ES-I3 (cell line): Measurements from ENCODE around the gene NOTCH1.

Source experiments
- H3K36me3 ChIP-seq: 2 replicates; pipeline ENCODE4 v1.6.1; 2013; ENCODE audit warnings: mild to moderate bottlenecking, low read length, control low read depth, moderate library complexity; ENCODE audit not compliant: insufficient read depth
- H3K4me1 ChIP-seq: 2 replicates; pipeline ENCODE4 v1.6.1; 2013; ENCODE audit warnings: mild to moderate bottlenecking, control low read depth, low read length; ENCODE audit not compliant: insufficient read depth
- H3K9ac ChIP-seq: 2 replicates; pipeline ENCODE4 v1.6.1; 2013; ENCODE audit warnings: low read depth, mild to moderate bottlenecking, low read length, moderate library complexity
- H3K9me3 ChIP-seq: 2 replicates; pipeline ENCODE4 v1.6.1; 2013; ENCODE audit warnings: mild to moderate bottlenecking, low read length, moderate library complexity; ENCODE audit not compliant: control insufficient read depth, insufficient read depth

NOTCH1 gene

GRCh38 chr9:136455043-136456002 is 90.5 kb downstream of the NOTCH1 start:
- H3K9me3 ChIP-seq: no peaks in the 10 kb centered on the region
- H3K9ac ChIP-seq: no peak overlapping the region
- H3K4me1 ChIP-seq: no peaks in the 10 kb centered on the region
- peaks cover 57% of the 10 kb centered on the region for H3K36me3 ChIP-seq

DNA sequence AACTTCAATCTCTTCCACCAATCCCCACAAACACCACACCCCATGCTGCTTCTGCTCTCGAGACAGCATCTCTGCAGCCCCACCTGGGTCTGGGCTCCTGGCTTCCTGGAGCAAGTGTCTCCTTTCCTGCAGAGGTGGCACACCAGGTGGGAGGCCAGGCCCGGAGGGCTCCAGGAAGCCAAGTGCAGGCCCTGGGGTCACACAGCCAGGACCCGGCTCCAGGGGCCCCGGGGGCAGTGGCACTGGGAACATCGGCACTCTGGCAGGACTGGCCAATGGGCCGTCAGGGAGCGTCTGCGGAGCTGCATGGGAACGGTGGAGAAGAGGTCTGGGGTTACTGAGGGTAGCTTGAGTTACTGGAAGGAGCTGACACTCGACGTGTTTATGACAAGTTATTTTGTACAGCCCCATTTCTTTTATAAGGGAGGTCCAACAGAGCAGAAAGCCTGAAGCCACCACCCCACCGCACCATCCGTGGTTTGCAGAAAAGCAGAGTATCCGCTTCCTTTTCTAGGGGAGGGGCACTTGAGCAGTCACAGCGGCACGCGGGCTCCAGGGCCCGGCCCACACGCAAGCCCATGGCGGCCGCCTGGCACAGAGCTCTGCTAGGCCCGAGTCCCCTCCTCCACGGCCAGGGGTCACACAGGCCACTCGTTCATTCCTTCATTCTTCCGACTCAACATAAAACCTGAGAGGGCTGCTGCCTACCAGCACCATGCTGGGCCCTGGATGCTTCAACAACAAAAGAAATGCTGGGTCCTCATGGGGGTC is 91.6 kb downstream of the NOTCH1 start:
- peaks cover 48% of the 10 kb centered on the region for H3K36me3 ChIP-seq

GRCh38 chr9:136453326-136453725 is 92.5 kb downstream of the NOTCH1 start:
- Histone ChIP-seq H3K9me3 (no peaks in the 10 kb centered on the region), H3K9ac (no peak overlapping the region), H3K36me3 (peaks cover 42% of the 10 kb centered on the region), H3K4me1 (no peaks in the 10 kb centered on the region)

More for the DNA sequence above, 91.6 kb downstream of the NOTCH1 start:
- H3K9ac ChIP-seq: no peak overlapping the region
- H3K4me1 ChIP-seq: no peaks in the 10 kb centered on the region
- no peaks in the 10 kb centered on the region for H3K9me3 ChIP-seq

DNA sequence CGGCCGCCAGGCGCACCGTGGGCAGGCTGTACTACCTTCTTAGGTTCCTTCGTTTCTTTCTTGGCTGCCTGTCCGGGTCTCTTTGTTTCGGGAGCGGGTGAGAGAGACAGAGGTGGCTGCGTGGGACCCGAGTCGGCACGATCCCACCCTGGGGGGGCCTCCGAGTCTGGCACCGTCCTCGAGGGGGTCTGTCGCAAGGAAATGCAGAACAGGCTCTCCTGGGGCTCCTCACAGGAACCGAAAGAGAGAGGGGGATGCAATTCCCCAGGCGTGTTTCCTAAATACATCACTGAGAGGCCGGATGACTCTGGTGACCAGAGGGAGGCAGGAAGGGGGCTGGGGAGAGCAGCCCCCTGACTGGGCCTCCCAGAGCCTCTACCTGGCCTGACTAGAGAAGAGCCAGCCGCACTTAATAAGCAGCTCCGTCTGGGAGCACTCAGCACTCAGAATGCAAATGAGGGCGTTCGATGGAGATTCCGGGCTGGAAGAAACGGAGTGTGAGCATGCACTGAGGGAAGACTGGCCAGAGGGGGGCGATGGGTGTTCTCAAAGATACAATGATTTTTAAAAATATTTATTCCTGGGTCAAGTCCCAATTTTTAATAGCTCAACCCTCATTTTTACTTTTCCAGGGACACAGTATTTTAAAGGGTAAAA is 94.5 kb downstream of the NOTCH1 start:
- no peak overlapping the region for H3K9ac ChIP-seq

GRCh38 chr9:136448655-136449054 is 97.2 kb downstream of the NOTCH1 start:
- H3K36me3 ChIP-seq: peaks cover 46% of the 10 kb centered on the region
- H3K9me3 ChIP-seq: no peaks in the 10 kb centered on the region

More for the DNA sequence above, 94.5 kb downstream of the NOTCH1 start:
- H3K4me1 ChIP-seq: no peaks in the 10 kb centered on the region
- H3K36me3 ChIP-seq: peaks cover 39% of the 10 kb centered on the region
- H3K9me3 ChIP-seq: no peaks in the 10 kb centered on the region

GRCh38 chr9:136447173-136447778 is 98.6 kb downstream of the NOTCH1 start:
- Histone ChIP-seq H3K9me3 (no peaks in the 10 kb centered on the region), H3K9ac (no peak overlapping the region), H3K36me3 (peaks cover 45% of the 10 kb centered on the region), H3K4me1 (no peaks in the 10 kb centered on the region)

More at GRCh38 chr9:136448655-136449054, 97.2 kb downstream of the NOTCH1 start:
- no peaks in the 10 kb centered on the region for H3K4me1 ChIP-seq
- H3K9ac ChIP-seq: no peak overlapping the region

GRCh38 chr9:136445799-136446198 is 100.0 kb downstream of the NOTCH1 start:
- no peak overlapping the region for H3K9ac ChIP-seq
- no peaks in the 10 kb centered on the region for H3K9me3 ChIP-seq
- no peaks in the 10 kb centered on the region for H3K4me1 ChIP-seq
- peaks cover 45% of the 10 kb centered on the region for H3K36me3 ChIP-seq
